OCI-M1 (cell line): ENCODE results near the gene ATP6V0D1.
"Not testable (repeated sequence)": the region's sequence is repeated elsewhere in the genome, so short reads cannot be mapped to it uniquely, and the experiment has no call there.

Experiments
- DNase-seq: peaks from one replicate; lab custom pipeline; 2025; lab: John Stamatoyannopoulos, UW

ATP6V0D1 gene

DNA sequence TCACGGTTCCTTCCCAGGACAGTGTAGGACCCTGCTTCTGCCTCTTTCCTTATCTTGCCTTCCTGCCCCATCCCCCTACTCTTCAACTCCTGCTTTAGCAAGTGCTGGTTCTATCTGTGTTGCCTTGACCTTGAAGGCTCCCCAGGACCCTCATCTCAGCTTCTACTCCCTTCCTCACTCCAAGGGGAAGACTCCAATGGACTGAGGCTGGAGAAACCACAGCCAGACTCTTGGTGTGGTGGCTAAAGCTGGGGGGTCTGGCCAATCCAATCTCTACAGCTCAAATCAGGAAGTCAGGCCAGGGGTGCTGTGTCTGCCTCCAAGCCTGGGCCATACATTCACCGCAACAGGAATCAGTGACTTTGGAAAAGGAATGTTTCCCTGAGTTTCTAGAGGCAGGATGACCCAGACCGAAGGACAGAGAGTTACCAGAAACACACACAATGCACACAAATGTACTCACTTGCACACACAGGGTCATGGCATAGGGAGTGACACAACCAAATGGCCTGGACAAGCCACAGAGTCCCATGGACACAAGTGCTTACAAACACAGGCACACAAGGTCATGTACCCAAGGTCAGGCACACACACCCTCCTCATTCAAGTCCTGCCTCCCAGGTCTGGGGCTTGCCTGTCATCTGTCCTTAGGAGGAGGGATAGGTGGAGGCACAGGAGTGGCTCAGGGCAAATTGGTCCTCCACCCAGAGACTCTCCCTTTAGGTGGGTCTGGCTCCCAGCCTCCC, 51.7 kb downstream of the ATP6V0D1 start:
- no peak for DNase-seq

GRCh38 chr16:67428146-67428731, 52.7 kb downstream of the ATP6V0D1 start:
- peak; percentile 76 for DNase-seq

- DNase-seq: no peak
These were observed 54.0 kb downstream of the ATP6V0D1 start for GRCh38 chr16:67426950-67427349.

DNA sequence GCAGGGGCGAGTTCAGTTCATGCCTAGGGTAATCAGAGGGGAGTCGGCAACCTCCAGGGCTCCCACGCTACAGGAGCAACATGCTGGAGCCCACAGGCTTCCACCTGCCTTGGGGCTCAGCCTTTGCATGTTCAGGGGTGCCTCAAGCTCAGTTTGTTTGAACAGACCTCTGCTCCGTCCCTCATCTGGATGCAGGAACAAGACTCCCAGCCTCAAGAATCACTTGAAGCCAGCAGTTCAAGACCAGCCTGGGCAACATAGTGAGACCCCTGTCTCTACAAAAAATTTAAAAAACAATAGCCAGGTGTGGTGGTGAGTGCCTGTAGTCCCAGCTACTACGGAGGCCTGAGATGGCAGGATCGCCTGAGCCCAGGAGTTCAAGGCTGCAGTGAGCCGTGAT, 54.9 kb downstream of the ATP6V0D1 start:
- DNase-seq: no peak

- DNase-seq: no peak
These were observed 55.4 kb downstream of the ATP6V0D1 start for GRCh38 chr16:67425580-67425979.

- no peak for DNase-seq
These were observed 55.9 kb downstream of the ATP6V0D1 start for GRCh38 chr16:67425061-67425460.

- DNase-seq: no peak
These were observed 56.7 kb downstream of the ATP6V0D1 start for GRCh38 chr16:67424261-67424615.

DNA sequence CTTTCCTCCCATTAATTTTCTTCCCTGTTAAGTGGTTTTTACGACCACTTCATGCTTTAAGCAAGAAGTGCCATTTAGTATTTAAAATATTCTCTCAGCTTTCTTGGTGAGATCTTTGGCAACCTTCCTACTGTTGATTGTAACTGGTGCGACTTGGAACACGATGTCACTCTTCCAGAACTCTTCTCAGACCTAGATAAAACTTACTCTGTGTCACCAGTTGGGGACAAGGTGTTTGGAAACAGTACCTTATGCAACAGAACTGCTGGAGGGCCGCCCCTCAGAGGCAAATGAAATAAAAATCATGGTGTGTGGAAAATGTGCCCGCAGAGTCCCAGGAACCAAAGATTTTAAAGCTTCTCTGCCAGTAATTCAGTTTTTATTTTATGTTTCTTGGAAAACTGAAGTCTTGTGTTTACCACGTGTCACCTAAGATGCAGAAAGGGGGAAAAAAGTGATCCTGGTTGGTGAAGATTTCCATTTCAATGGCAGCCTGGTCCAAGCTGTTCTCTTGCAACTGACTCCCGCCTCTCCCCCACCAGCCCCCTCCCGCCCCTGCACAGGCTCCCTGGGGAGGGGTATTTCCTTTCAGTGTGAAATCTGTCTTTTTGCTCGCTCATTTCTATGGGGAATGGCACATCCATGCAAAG, 57.2 kb downstream of the ATP6V0D1 start:
- no peak for DNase-seq

GRCh38 chr16:67423015-67423414, 57.9 kb downstream of the ATP6V0D1 start:
- no peak for DNase-seq

- DNase-seq: no peak
These were observed 59.9 kb downstream of the ATP6V0D1 start for GRCh38 chr16:67421030-67421429.

DNA sequence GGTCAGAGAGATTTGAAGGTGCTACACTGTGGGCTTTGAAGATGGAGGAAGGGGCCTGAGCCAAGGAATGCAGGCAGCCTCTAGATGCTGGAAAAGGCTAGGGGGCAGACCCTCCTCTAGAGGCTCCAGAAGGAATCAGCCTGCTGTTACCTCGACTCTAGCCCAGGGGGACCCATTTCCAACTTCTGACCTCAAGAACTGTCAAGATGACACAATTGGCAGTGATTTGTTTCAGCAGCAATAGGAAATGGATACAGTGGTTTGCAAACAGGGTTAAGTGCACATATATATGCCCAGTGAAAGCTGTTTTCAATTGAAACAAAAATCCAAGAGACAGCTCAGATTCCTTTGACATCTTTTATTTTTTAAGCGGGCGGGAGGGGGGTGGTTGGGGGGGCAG, 61.0 kb downstream of the ATP6V0D1 start:
- DNase-seq: no peak

DNA sequence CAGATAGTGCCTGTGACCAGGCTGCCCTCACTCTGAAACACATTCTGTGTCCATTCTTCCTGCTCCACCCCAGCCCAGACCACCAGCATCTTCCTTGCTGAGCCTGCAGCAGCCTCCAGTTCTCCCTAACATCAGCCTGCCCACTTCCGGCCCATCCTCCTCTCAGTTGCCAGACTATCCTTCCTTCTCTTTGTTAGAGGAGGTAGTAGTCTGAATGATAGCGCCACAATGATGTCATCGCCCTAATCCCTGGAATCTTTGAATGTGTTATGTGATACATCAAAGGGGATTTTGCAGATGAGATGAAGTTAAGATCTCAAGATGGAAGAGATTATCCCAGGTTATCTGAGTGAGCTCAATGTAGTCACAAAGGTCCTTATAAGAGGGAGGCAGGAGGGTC, 61.5 kb downstream of the ATP6V0D1 start:
- DNase-seq: no peak

- no peak for DNase-seq
These were observed 63.5 kb downstream of the ATP6V0D1 start for GRCh38 chr16:67417333-67418061.

- DNase-seq: no peak
These were observed 64.8 kb downstream of the ATP6V0D1 start, which contains the start of gene ZDHHC1 for GRCh38 chr16:67415872-67416793. TSS of gene ZDHHC1 (minus strand) at chr16:67416477. CDS start at chr16:67407775, 8,702 bp downstream.

DNA sequence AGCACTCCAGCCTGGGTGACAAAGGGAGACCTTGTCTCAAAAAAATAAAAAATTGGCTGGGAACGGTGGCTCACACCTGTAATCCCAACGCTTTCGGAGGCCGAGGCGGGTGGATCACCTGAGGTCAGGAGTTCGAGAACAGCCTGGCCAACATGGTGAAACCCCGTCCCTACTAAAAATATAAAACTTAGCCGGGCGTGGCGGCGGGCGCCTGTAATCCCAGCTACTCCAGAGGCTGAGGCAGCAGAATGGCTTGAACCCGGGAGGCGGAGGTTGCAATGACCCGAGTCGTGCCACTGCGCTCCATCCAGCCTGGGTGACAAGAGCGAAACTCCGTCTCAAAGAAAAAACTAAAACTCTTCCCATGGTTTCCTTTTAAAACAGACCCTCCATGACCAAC, 65.5 kb downstream of the ATP6V0D1 start:
- DNase-seq: not testable (repeated sequence)

DNA sequence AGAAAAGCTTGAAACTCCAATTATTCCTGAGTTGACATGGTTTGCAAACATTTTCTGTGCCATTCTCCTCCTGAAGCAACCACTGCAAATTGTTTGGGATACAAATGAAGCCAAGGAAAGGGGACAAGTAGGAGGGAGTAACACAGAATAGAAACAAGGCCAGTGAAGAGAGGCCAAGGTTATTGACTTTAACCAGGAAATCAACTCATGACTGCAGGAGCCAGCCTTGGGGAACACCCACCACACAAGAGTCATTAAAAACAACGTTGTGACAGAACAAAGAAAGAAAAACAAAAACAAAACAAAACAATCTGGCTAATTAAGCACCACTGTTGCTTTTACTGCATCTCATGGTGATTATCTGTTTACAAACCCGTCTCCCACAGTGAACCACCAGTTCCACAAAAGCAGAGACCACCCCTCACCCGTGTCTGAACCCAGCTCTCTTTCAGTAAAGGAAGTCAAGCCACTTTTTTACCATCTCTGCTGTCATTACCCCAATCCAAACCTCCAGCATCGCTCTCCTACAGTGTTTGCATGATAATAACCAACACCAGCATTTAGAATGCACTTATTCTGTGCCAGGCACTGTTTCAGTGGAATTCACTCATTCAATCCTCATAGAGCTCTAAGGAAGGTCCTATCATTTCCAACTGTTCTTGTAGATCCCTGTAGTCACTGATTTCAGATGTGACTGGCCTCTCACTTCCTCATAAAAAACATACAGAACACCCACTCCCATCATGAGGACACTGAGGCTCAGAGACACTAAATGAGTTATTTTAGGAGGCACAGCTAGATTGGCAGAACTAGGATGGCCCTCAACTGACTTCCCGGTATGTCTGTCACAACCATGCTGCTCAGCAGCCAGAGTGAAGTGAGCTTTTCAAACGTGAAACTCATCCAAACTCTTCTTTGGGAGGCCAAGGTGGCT, 66.7 kb downstream of the ATP6V0D1 start:
- DNase-seq: no peak

DNA sequence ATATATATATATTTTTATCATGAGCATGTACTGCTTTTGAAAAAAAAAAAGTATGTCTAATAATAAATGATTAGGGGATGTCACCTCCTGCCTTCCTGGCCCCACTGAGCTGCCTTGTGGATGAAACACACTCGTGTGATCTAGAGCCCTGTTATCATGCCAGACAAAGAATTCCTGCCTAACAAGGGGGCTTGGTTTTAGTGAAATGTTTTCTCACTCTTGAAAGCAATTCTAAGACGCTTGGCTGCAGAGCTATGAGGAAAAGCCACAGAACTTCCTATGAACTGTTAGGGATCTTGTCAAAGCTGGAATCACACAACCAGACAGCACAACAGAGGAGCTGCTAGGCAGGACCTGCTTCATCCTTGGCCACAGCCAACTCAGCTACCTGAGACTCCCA, 68.7 kb downstream of the ATP6V0D1 start:
- no peak for DNase-seq

GRCh38 chr16:67411339-67411738, 69.6 kb downstream of the ATP6V0D1 start:
- DNase-seq: no peak

DNA sequence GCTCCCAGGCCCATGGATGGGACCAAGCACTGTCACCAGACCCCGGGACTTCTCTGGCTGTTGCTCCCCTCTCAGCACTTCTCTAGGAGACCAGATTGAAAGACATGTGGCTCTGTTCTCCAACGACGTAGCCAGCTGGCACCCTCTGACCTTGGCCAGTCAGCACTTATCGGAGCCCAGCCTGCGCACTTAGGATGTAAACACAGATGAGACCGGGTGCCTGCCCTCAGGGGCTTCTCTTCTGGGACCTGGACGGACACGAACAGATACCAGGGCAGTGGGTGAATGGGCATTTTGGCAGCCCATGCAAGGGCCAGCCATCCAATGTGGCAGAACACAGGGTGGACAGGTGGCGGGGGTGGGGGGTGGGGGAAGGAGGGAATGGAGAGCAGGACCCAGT, 71.3 kb downstream of the ATP6V0D1 start:
- DNase-seq: no peak

GRCh38 chr16:67407788-67408452, 73.0 kb downstream of the ATP6V0D1 start:
- no peak for DNase-seq
